PC-9 (cell line): ENCODE results near the gene GEN1. TPM values are rescaled to one million over a fixed set of nuclear protein-coding genes. Genes with fewer than 3 reads are reported as not detected.

Experiments used
- BruUV-seq: library from RNA; stranded (reverse); fragments of 400-500 nt; replicated peaks from 2 replicates; lab custom pipeline; 2021; lab: Mats Ljungman, UMichigan
- CTCF ChIA-PET: fragments of 300-600 bp; sonication (Branson Sonifier 250); formaldehyde crosslinking; loops from one replicate; lab custom pipeline; 2022; ENCODE audit warnings: antibody characterized with exemption; lab: Charles Lee
- POLR2A ChIA-PET: fragments of 300-600 bp; sonication (Branson Sonifier 250); formaldehyde crosslinking; loops from one replicate; lab custom pipeline; 2022; ENCODE audit warnings: antibody characterized with exemption; ENCODE audit not compliant: unreplicated experiment; lab: Charles Lee
- DNase-seq, 2 experiments: peaks; one replicate each; pipeline versions ENCODE4 v3.0.0 to v3.0.0-alpha.2; 2015 to 2022; ENCODE audit warnings: mixed read lengths in 1 of 2
- H2AFZ ChIP-seq: fragments of 200-600 bp; sonication (generic); 2 replicates; pipeline ENCODE4 v1.8.1; 2017; ENCODE audit warnings: antibody characterized with exemption
- H3F3A ChIP-seq: fragments of 200-600 bp; sonication (generic); 2 replicates; pipeline ENCODE4 v1.8.1; 2017; ENCODE audit warnings: antibody characterized with exemption, mild to moderate bottlenecking, low read depth; ENCODE audit not compliant: insufficient read depth
- H3K27ac ChIP-seq: fragments of 200-600 bp; sonication (generic); 2 replicates; pipeline ENCODE4 v1.6.1; 2016; ENCODE audit warnings: mixed run types
- H3K27me3 ChIP-seq: fragments of 200-600 bp; sonication (generic); 2 replicates; pipeline ENCODE4 v1.6.1; 2016; ENCODE audit warnings: low read depth, mixed run types; ENCODE audit not compliant: insufficient read depth
- H3K36me3 ChIP-seq: fragments of 200-600 bp; sonication (generic); 2 replicates; pipeline ENCODE4 v1.6.1; 2016; ENCODE audit warnings: low read depth, mixed run types
- H3K4me1 ChIP-seq: fragments of 200-600 bp; sonication (generic); replicated peaks from 2 replicates; pipeline ENCODE4 v1.6.1; 2016; ENCODE audit warnings: mixed run types; ENCODE audit not compliant: insufficient read depth
- H3K4me2 ChIP-seq: fragments of 200-600 bp; sonication (generic); 2 replicates; pipeline ENCODE4 v1.6.1; 2017; ENCODE audit warnings: mixed run types
- H3K4me3 ChIP-seq: fragments of 200-600 bp; sonication (generic); 2 replicates; pipeline ENCODE4 v1.6.1; 2016; ENCODE audit warnings: mixed run types
- H3K79me2 ChIP-seq: fragments of 200-600 bp; sonication (generic); 2 replicates; pipeline ENCODE4 v1.6.1; 2017; ENCODE audit warnings: low read depth, mixed run types
- H3K9me2 ChIP-seq: fragments of 200-600 bp; sonication (generic); 2 replicates; pipeline ENCODE4 v1.8.1; 2017; ENCODE audit warnings: mild to moderate bottlenecking; ENCODE audit not compliant: insufficient read depth
- H3K9me3 ChIP-seq: fragments of 200-600 bp; sonication (generic); 2 replicates; pipeline ENCODE4 v1.8.1; 2016; ENCODE audit warnings: low read depth; ENCODE audit not compliant: insufficient read depth
- H4K20me1 ChIP-seq: fragments of 200-600 bp; sonication (generic); 2 replicates; pipeline ENCODE4 v1.8.1; 2017; ENCODE audit not compliant: insufficient read depth
- EZH2 ChIP-seq: fragments of 200-600 bp; sonication (generic); IDR thresholded peaks from 2 replicates; pipeline ENCODE4 v1.8.0; 2017; ENCODE audit warnings: antibody characterized with exemption, low read depth
- intact Hi-C: fragments of 100-400 bp; cut with micrococcal nuclease; formaldehyde crosslinking; loops from one replicate; pipeline ENCODE4 v1.10.0; 2022; ENCODE audit not compliant: unreplicated experiment
- total RNA-seq: library from RNA; stranded (reverse); gene quantifications from 2 replicates; pipeline ENCODE4 v1.2.3, GENCODE V29; 2021
- TF ChIP-seq, protein P1 (sequence below): fragments of 200-600 bp; sonication (generic); conservative IDR thresholded peaks from 2 replicates; pipeline ENCODE4 v1.6.1; 2017; ENCODE audit warnings: mixed run types, antibody characterized with exemption, mild to moderate bottlenecking, moderate library complexity

GEN1 gene
- total RNA-seq, 1 experiment from 2014 or later, result 28.3 TPM

- CTCF ChIA-PET, result no interaction called here
- POLR2A ChIA-PET, result no interaction called here
- intact Hi-C loops, result no loop called here
- BruUV-seq, result no TSS peak
- no peak overlapping the region for H2AFZ ChIP-seq
- H3K4me2 ChIP-seq, result no peak overlapping the region
- H3K27me3 ChIP-seq, result no peaks in the 10 kb centered on the region
- H3F3A ChIP-seq, result no peaks in the 10 kb centered on the region
- no peaks in the 10 kb centered on the region for H3K9me3 ChIP-seq
- no peaks in the 10 kb centered on the region for H3K9me2 ChIP-seq
- TF ChIP-seq, protein P1, sequence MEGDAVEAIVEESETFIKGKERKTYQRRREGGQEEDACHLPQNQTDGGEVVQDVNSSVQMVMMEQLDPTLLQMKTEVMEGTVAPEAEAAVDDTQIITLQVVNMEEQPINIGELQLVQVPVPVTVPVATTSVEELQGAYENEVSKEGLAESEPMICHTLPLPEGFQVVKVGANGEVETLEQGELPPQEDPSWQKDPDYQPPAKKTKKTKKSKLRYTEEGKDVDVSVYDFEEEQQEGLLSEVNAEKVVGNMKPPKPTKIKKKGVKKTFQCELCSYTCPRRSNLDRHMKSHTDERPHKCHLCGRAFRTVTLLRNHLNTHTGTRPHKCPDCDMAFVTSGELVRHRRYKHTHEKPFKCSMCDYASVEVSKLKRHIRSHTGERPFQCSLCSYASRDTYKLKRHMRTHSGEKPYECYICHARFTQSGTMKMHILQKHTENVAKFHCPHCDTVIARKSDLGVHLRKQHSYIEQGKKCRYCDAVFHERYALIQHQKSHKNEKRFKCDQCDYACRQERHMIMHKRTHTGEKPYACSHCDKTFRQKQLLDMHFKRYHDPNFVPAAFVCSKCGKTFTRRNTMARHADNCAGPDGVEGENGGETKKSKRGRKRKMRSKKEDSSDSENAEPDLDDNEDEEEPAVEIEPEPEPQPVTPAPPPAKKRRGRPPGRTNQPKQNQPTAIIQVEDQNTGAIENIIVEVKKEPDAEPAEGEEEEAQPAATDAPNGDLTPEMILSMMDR, result no peak
- no peak overlapping the region for H3K4me3 ChIP-seq
- H3K79me2 ChIP-seq, result no peaks in the 10 kb centered on the region
- H4K20me1 ChIP-seq, result no peaks in the 10 kb centered on the region
- DNase-seq, result no peak
- H3K27ac ChIP-seq, result no peak overlapping the region
- H3K36me3 ChIP-seq, result no peaks in the 10 kb centered on the region
- no peaks in the 10 kb centered on the region for H3K4me1 ChIP-seq
Measured at GRCh38 chr2:17813742-17814473, 60.0 kb downstream of the GEN1 start.

DNA sequence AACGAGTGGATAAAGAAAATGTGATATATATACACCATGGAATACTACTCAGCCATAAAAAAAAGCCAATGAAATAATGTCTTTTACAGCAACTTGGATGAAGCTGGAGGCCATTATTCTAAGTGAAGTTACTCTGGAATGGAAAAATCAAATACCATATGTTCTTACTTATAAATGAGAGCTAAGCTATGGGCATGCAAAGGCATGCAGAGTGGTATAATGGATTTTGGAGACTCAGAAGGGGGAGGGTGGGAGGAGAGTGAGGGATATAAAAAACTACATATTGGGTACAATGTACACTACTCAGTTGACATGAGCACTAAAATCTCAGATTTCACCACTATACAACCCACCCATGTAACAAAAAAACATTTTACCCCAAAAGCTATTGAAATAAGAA, 60.7 kb downstream of the GEN1 start:
- CTCF ChIA-PET, result no interaction called here
- Histone ChIP-seq H3K36me3 (no peaks in the 10 kb centered on the region), H3K4me1 (no peaks in the 10 kb centered on the region), H4K20me1 (no peaks in the 10 kb centered on the region), H3K27ac (no peak overlapping the region), H3K4me2 (no peak overlapping the region), H3K4me3 (no peak overlapping the region), H3K9me2 (no peaks in the 10 kb centered on the region), H2AFZ (no peak overlapping the region), H3F3A (no peaks in the 10 kb centered on the region), H3K27me3 (no peaks in the 10 kb centered on the region), H3K79me2 (no peaks in the 10 kb centered on the region), H3K9me3 (no peaks in the 10 kb centered on the region)
- no TSS peak for BruUV-seq
- intact Hi-C loops, result no loop called here
- DNase-seq, result no peak
- TF ChIP-seq EZH2, result no peak
- TF ChIP-seq, protein P1, result no peak
- POLR2A ChIA-PET, result no interaction called here

DNA sequence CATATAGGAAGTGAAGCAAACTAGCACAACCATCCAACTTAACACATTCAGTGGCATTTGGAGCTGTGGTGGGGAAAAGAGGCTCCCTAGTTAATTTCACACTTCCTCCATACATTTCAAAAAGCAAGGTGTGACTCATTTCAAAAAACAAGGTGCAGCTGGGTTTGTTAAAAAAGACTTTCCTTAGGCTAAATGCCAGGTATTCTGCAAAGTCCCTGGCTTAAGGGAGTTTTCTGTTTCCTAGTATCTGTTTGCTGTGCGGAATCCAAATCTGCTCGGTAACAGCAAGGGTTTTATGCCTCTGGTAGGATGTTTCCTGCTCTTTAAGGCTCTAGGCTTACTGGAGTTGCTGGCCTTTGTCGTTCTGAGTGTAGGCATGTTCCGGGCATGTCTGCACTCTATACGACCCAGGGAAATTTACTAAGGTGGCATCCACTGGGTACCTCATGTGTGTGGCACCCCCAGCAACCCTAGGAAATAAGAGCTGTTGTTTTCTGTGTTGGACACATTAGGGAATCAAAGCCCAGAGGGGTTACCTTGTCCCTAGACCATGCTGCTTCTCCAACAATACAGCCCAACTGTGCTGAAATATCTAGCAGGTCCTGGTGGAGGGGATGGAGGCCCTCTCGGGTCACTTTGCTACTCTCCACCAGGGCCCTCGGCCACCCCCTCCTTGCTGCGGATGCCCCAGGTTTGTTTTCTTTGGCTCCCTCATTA, 61.7 kb downstream of the GEN1 start:
- H2AFZ ChIP-seq, result no peak overlapping the region

More for the DNA sequence above, 61.7 kb downstream of the GEN1 start:
- Histone ChIP-seq H3K4me3 (no peak overlapping the region), H3K4me2 (no peak overlapping the region), H3K27me3 (no peaks in the 10 kb centered on the region), H3K9me2 (no peaks in the 10 kb centered on the region; the same call in 1 of the 2 replicates), H4K20me1 (no peaks in the 10 kb centered on the region), H3K9me3 (no peaks in the 10 kb centered on the region), H3K4me1 (no peaks in the 10 kb centered on the region), H3F3A (no peaks in the 10 kb centered on the region), H3K36me3 (no peaks in the 10 kb centered on the region), H3K79me2 (no peaks in the 10 kb centered on the region), H3K27ac (no peak overlapping the region)
- ChIA-PET POLR2A (no interaction called here), CTCF (no interaction called here)
- TF ChIP-seq, protein P1, result no peak
- no peak for TF ChIP-seq EZH2
- DNase-seq, result peak in 1 of 2 experiments; percentile 48
- intact Hi-C loops, result no loop called here
- BruUV-seq, result no TSS peak
